Endothelial cell of umbilical vein (primary cell): ENCODE data around the gene GALT.

Source experiments
- EZH2 ChIP-seq: IDR thresholded peaks from 2 replicates; pipeline ENCODE4 v1.6.1; 2012; ENCODE audit warnings: borderline replicate concordance, low read depth, mild to moderate bottlenecking, moderate library complexity, low read length, inconsistent platforms; ENCODE audit not compliant: severe bottlenecking
- FOS ChIP-seq: IDR thresholded peaks from 2 replicates; pipeline ENCODE4 v1.6.1; 2011; ENCODE audit warnings: mild to moderate bottlenecking, low read length, moderate library complexity, borderline replicate concordance; ENCODE audit not compliant: insufficient read depth
- GATA2 ChIP-seq: IDR thresholded peaks from 2 replicates; pipeline ENCODE4 v1.7.0; 2011; ENCODE audit warnings: low read depth, mild to moderate bottlenecking, moderate library complexity, mixed read lengths, low read length; ENCODE audit not compliant: insufficient read length, insufficient read depth
- JUN ChIP-seq: IDR thresholded peaks from 2 replicates; pipeline ENCODE4 v1.6.1; 2011; ENCODE audit warnings: borderline replicate concordance, low read depth; ENCODE audit not compliant: insufficient read length, insufficient read depth
- POLR2A ChIP-seq: IDR thresholded peaks from 2 replicates; pipeline ENCODE4 v1.6.1; 2012; ENCODE audit warnings: low read depth, mild to moderate bottlenecking, control low read depth, low read length
- POLR2AphosphoS5 ChIP-seq: IDR thresholded peaks from 2 replicates; pipeline ENCODE4 v1.6.1; 2012; ENCODE audit warnings: low read depth, mild to moderate bottlenecking, control low read depth, low read length, moderate library complexity; ENCODE audit not compliant: insufficient read depth
- TF ChIP-seq, protein P1 (sequence below), 2 donors: IDR thresholded peaks; 1 replicate in 1 of 2; 2 replicates in 1 of 2; pipeline ENCODE4 v1.5.1; 2011; ENCODE audit warnings: low read length in 2 of 2, mild to moderate bottlenecking in 2 of 2, moderate library complexity in 2 of 2, control low read depth in 1 of 2, inconsistent platforms in 1 of 2, low read depth in 1 of 2; ENCODE audit not compliant: insufficient read depth in 1 of 2; ENCODE audit errors: extremely low read depth in 1 of 2
- TF ChIP-seq, protein P2 (sequence below): IDR thresholded peaks from 2 replicates; pipeline ENCODE4 v1.6.1; 2011; ENCODE audit not compliant: insufficient read depth, insufficient read length

DNA sequence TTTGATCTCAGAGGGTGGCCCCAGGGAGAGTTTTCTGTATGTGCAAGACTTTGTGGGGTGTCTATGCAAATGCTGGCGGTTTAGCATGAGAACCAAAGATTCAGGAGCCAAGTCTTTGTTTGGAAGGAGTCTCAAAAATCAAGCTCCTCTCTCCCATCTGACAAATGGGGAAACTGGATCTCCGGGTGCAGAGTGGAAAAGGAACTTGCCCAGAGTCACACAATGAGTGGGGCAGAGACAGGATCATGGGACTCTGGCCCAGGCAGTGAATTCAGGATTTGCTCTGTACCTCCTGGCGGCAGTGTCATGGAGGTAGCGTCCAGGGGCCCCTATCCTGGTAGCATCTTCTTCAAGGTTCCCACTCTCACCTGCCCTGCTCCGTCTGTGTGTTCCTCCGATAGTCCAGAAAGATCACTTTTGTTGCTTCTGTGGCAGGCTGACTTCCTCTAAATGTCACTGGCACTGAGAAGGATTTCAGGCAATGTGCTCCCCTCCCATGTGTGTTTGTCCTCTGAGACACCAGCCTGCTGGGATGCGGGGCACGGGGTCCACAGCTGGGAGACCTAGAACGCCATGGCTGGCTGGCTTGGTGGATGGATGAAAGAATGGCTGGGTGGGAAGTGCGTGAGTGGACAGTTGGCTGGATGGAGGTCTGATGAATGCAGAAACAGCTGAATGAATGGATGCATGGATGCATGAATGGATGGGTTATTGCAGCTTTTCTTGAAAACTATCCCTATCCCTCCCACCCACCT, 41.0 kb downstream of the GALT start:
- TF ChIP-seq, protein P1, sequence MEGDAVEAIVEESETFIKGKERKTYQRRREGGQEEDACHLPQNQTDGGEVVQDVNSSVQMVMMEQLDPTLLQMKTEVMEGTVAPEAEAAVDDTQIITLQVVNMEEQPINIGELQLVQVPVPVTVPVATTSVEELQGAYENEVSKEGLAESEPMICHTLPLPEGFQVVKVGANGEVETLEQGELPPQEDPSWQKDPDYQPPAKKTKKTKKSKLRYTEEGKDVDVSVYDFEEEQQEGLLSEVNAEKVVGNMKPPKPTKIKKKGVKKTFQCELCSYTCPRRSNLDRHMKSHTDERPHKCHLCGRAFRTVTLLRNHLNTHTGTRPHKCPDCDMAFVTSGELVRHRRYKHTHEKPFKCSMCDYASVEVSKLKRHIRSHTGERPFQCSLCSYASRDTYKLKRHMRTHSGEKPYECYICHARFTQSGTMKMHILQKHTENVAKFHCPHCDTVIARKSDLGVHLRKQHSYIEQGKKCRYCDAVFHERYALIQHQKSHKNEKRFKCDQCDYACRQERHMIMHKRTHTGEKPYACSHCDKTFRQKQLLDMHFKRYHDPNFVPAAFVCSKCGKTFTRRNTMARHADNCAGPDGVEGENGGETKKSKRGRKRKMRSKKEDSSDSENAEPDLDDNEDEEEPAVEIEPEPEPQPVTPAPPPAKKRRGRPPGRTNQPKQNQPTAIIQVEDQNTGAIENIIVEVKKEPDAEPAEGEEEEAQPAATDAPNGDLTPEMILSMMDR (IDR thresholded peaks at IDR 0.05; ENCODE audit: extremely low read depth in 1 of 2, insufficient read depth in 1 of 2, low read depth in 1 of 2, low read length in 2 of 2): no peak
- TF ChIP-seq POLR2A: no peak
- TF ChIP-seq, protein P2, sequence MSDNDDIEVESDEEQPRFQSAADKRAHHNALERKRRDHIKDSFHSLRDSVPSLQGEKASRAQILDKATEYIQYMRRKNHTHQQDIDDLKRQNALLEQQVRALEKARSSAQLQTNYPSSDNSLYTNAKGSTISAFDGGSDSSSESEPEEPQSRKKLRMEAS: no peak
- no peak for TF ChIP-seq GATA2
- no peak for TF ChIP-seq JUN
- no peak for TF ChIP-seq EZH2
- no peak for TF ChIP-seq POLR2AphosphoS5
- no peak for TF ChIP-seq FOS
